D721Med (cell line): Measurements from ENCODE around the gene SPSB3.

ENCODE experiments used
- DNase-seq: peaks from one replicate; pipeline ENCODE4 v3.0.0; 2011; ENCODE audit warnings: low spot score; ENCODE audit not compliant: insufficient read length
- FAIRE-seq: peaks from 2 replicates; lab custom pipeline; 2011; peaks lifted over from hg19 to GRCh38; lab: Jason Lieb, UNC
- CTCF ChIP-seq: IDR thresholded peaks from 2 replicates; pipeline ENCODE4 v1.5.1; 2012; ENCODE audit warnings: mild to moderate bottlenecking, control low read depth; ENCODE audit not compliant: insufficient read depth; ENCODE audit errors: missing control alignments

The SPSB3 gene

GRCh38 chr16:1760911-1761310, 21.5 kb downstream of the SPSB3 start:
- no peak for TF ChIP-seq CTCF
- DNase-seq (no peak), FAIRE-seq (no peak)

GRCh38 chr16:1759511-1759910, 22.9 kb downstream of the SPSB3 start:
- FAIRE-seq (no peak), DNase-seq (no peak)
- no peak for TF ChIP-seq CTCF

GRCh38 chr16:1758923-1759322, 23.4 kb downstream of the SPSB3 start:
- DNase-seq (no peak), FAIRE-seq (no peak)
- TF ChIP-seq CTCF = no peak

- FAIRE-seq (no peak), DNase-seq (no peak)
- TF ChIP-seq CTCF = no peak
Measured at GRCh38 chr16:1757714-1758461, 24.5 kb downstream of the SPSB3 start.

GRCh38 chr16:1754204-1754603, 28.2 kb downstream of the SPSB3 start:
- no peak for TF ChIP-seq CTCF
- no peak for FAIRE-seq
- no peak for DNase-seq

- FAIRE-seq (no peak), DNase-seq (no peak)
- TF ChIP-seq CTCF = no peak
Measured at GRCh38 chr16:1752853-1753252, 29.5 kb downstream of the SPSB3 start.

GRCh38 chr16:1751946-1752345, 30.4 kb downstream of the SPSB3 start:
- DNase-seq = no peak
- TF ChIP-seq CTCF = no peak
- no peak for FAIRE-seq
